Measurements from ENCODE around the gene PRAMEF12.
"Not testable (repeated sequence)": the region's sequence is repeated elsewhere in the genome, so short reads cannot be mapped to it uniquely, and the experiment has no call there.

PRAMEF12 gene

GRCh38 chr1:12773438-12773837 is at the start of gene PRAMEF12:
PRAMEF12 (plus strand) TSS chr1:12773738; CDS start chr1:12774868, 1,130 bp downstream.
- DNase-seq (ENCODE audit: low read depth) = no peak

- DNase-seq (ENCODE audit: low read depth) = no peak
Measured at GRCh38 chr1:12728391-12728790, 45.1 kb upstream of the PRAMEF12 start.

DNA sequence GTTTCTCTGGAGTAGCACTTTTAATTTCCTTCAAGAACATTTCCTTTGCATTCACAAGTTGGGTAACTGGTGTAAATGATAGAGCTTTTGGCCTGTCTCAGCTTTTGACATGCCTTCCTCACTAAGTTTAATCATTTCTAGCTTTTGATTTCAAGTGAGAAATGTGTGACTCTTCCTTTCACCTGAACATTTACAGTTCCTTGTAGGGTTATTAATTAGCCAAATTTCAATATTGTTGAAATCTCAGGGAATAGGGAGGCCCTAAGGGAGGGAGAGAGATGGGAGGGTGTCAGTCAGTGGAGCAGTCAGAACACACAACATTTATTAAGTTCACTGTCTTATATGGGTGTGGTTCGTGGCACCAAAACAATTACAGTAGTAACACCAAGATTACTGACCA is 43.4 kb upstream of the PRAMEF12 start:
- no peak for DNase-seq (ENCODE audit: low read depth)

DNA sequence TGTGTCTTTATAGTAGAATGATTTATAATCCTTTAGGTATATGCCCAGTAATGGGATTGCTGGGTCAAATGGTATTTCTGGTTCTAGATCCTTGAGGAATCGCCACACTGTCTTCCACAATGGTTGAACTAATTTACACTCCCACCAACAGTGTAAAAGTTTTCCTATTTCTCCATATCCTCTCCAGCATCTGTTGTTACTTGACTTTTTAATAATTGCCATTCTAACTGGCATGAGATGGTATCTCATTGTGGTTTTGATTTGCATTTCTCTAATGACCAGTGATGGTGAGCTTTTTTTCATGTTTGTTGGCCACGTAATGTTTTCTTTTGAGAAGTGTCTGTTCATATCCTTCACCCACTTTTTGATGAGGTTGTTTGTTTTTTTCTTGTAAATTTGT is 42.5 kb upstream of the PRAMEF12 start:
- not testable (repeated sequence) for DNase-seq (ENCODE audit: low read depth)

DNA sequence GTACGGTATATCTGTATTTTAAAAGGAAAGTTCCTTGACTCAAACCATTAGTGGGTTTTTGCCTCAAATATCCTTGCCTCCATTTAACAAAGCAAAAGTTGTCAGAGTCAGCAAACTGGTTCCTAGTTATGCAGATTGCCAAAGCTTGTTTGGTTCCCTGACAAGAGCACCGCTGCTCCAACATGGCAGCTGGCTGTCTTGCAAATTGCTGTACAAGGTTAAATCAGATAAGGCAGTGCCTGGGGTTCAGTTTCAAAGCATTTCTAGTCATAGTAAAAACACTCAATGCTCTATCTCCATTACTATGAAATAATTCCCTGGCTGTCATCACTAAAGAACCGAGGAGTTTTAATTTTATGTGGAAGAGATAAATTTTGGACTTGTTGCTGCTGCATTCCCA is 38.9 kb upstream of the PRAMEF12 start:
- DNase-seq (ENCODE audit: low read depth) = no peak

GRCh38 chr1:12738934-12739333 is 34.6 kb upstream of the PRAMEF12 start:
- no peak for DNase-seq (ENCODE audit: low read depth)

DNA sequence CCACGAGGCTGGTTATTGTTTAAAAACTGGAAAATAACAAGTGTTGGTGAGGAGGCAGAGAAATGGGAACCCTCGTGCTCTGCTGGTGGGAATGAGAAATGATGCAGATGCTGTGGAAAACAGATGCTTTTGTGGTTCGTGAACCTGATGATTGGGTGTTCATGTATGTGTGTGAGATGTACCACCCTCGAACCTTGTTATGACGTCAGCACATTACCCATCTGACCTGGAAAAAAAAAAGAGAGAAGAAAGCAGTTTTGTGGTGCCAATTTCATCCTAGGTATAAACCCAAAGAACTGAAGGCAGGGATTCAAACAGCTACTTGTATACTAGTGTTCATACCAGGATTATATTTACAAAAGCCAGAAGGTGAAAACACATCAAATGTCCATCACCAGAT is 33.9 kb upstream of the PRAMEF12 start:
- no peak for DNase-seq (ENCODE audit: low read depth)

DNA sequence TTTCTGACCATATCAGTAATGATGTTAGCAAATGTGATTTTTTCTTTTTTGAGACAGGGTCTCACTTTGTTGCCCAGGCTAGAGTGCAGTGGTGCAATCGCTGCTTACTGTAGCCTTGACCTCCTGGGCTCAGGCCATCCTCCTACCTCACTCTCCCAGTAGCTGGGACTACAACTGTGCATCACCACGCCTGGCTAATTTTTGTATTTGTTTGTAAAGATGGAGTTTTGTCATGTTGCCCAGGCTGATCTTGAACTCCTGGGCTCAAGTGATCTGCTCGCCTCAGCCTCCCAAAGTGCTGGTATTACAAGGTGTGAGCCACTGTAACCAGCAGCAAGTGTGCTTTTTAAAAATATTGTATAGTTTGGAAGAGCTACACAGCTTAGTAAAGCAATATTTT is 31.6 kb upstream of the PRAMEF12 start:
- DNase-seq (ENCODE audit: low read depth) = no peak

DNA sequence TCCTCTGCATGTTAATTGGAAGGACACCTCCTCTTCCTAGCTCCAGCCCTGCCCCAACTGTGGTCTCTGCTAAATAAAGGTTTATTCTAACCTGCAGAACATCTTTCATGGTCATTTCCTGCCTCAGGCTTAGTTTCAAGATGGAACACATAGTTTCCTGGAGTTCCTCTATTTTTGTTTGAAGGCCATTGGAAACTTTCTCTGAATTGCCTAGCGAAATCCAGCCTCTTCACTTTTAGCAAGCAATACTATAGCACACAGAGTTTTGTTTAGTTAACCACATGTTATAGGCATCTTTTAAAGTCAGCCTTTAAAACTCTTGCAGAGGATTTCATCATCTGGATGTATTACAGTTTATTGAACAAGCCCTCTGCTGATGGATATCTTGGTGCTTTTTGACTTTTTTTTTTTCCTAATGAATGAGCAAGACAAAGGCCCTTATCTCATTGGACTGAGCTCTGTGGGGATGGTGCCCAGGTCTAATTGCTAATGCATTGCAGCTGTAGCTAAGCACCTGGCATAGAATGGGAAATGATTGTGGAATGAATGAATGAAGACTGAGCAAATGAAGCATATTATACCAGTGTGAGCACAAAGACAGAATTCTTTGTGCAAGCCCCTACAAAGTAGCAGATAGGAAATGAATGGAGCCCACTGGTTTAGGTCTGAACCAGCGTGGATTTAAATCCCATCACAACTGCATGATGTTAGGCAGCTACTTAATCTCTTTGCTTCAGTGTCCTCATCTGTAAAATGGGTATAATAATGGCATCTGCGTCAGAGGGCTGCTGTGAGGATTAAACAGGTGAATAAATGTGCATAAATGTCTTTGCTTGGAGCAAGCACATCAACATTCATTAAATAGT is 28.2 kb upstream of the PRAMEF12 start:
- DNase-seq (ENCODE audit: low read depth) = no peak

GRCh38 chr1:12745992-12746323 is 27.6 kb upstream of the PRAMEF12 start, which contains the start of gene CFAP107:
CFAP107 (plus strand) TSS chr1:12746200; CDS start chr1:12746431, 231 bp downstream.
- no peak for DNase-seq (ENCODE audit: low read depth)

DNA sequence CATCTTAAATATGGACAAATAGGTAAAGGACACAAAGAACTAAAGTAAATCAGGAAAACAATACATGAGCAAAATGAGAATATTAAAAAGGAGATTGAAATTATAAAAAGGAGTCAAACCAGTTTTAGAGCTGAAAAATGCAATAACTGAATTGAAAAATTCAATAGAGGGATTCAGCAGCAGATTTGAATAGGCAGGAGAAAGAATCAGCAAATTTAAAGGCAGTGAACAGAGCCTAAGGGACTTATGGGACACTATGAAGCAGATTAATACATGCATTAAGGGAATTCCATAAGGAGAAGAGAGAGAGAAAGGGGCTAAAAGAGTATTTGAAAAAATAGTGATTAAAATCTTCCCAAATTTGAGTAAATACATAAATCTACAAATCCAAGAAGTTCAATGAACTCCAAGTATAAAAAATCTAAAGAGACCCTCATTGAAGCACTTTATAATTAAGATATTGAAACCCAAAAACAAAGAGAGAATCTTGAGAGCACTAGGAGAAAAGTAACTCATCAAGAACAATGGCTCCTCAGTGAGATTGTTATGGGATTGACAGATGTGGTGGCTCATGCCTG is 24.7 kb upstream of the PRAMEF12 start:
- DNase-seq (ENCODE audit: low read depth) = no peak

DNA sequence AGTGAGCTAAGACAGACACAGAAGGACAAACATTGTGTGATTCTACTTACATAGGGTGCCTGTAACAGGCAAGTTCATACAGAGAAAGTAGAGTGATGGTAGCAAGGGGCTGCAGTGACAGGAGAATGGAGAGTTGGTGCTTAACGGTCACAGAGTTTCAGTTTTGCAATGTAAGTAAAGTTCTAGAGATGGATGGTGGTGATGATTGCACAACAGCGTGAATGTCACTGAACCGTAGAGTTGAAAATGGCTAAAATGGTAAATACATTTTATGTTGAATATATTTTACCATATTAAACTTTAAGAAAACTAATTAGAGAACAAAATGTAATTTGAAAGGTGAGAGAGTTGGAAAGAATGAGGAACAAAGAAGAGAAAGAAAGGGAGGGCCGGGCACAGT is 18.8 kb upstream of the PRAMEF12 start:
- no peak for DNase-seq (ENCODE audit: low read depth)

- DNase-seq (ENCODE audit: low read depth) = no peak
Measured at GRCh38 chr1:12756273-12756672, 17.3 kb upstream of the PRAMEF12 start.

GRCh38 chr1:12756768-12757413 is 16.6 kb upstream of the PRAMEF12 start:
- no peak for DNase-seq (ENCODE audit: low read depth)

DNA sequence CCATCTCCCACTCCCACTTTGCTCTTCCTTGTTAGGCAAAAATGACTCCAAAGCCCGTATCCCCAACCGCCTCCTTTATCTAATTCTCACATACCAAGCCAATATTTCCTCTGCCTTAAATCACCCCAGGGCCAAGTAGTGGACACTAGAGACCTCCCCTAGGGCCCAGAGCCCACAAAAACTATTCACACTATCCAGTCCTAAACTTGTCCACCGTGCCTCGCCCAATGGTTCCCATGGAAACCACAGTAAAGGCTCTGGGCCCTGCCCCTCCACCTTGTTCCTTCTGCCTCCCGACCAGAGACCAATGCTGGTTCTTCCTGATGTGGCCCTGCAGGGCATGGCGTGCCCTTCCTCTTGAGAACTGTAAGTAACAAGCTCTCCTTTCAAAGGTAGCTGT is 15.7 kb upstream of the PRAMEF12 start:
- DNase-seq (ENCODE audit: low read depth) = no peak

DNA sequence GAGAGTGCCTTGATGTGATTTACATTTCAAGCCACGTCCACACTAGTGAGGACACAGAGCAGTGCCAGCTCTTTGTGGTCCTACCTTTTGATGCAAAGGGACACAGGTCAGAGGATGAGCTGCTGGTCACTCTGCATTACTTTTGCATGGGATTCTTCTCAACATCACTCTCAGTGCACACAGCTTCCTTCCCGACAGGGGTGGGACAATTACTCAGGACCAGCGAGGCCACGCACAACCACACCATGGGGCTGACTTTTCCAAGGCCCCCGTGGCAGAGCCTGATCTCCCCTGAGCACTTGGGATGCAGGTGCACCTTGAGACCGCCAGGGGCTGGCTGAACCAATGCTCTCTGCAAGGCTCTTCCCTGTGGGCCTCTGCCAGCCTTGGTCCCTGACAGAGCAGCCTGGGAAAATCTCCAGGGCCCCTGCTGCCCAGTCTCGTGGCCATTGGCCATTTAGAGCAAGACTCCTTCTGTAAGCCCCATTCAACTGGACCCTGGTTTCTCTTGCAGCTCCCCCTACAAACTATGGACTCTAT is 13.2 kb upstream of the PRAMEF12 start:
- DNase-seq (ENCODE audit: low read depth) = no peak

DNA sequence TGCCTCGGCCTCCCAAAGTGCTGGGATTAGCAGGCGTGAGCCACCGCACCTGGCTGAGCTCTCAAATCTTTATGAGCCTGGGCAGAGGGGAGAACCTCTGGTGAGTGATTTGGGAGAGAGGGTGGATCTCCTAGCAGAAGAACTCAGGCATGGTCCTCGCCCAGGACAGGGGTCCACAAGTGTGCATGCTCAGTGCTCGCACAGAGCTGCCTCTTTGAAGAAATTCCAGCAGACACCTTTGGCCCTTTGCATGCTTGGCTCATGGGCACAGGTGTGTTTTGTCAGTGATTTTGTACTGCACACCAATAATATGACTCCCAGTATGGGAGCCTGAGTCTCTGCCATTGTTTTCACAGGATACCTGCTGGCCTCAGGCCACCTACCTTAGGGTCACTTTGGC is 11.8 kb upstream of the PRAMEF12 start:
- DNase-seq (ENCODE audit: low read depth) = no peak

DNA sequence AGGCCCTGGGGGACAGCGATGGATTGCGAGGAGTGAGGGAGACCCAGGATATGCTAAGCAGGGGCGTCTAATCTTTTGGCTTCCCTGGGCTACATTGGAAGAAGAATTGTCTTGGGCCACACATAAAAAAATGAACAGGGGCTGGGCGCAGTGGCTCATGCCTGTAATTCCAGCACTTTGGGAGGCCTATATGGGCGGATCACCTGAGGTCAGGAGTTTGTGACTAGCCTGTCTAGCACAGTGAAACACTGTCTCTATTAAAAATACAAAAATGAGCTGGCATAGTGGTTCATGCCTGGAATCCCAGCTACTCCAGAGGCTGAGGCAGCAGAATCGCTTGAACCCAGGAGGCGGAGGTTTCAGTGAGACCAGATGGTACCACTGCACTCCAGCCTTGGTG is 10.8 kb upstream of the PRAMEF12 start:
- no peak for DNase-seq (ENCODE audit: low read depth)

GRCh38 chr1:12763479-12763878 is 10.1 kb upstream of the PRAMEF12 start:
- DNase-seq (ENCODE audit: low read depth) = no peak

GRCh38 chr1:12764016-12764415 is 9.5 kb upstream of the PRAMEF12 start:
- no peak for DNase-seq (ENCODE audit: low read depth)

DNA sequence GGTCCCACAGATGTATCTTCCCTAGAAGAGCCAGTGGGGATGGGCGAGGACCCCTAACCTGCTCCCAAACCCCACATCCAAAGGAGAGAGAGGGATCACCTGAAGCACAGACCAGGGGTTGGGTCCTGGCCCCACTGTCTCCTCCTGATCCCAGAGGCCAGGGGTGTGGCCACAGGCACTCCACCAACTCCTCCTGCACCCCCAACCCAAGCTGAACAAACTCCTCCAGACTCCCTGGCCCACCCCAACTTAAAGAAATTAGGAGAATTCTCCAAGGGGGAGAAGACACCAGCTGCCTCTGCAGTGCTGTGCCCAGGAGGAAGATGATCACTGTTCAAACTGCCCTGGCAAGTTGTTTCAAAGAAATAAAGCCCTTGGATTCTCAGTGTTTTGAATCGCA is 4.5 kb upstream of the PRAMEF12 start:
- no peak for DNase-seq (ENCODE audit: low read depth)

- DNase-seq (ENCODE audit: low read depth) = no peak
Measured at GRCh38 chr1:12769976-12770505, 3.5 kb upstream of the PRAMEF12 start.

- DNase-seq (ENCODE audit: low read depth) = no peak
Measured at GRCh38 chr1:12770620-12771019, 2.9 kb upstream of the PRAMEF12 start.

Measured in activated T-helper 9 cell treated with anti-CD3 and anti-CD28 coated beads, Interleukin-2, amount 50 U/mL, for 16 hours (primary cell).